LNCAP (cell line): ENCODE data around the gene POLR1D.
A peak's percentile ranks its signal among the peaks of the same experiment; 100 is the strongest.

Source experiments
- CTCF ChIP-seq: fragments of 450-650 bp; IDR thresholded peaks from 2 replicates; pipeline ENCODE4 v1.5.1; 2017; ENCODE audit warnings: mild to moderate bottlenecking

POLR1D gene

GRCh38 chr13:27658546-27658945 is 36.9 kb downstream of the POLR1D start:
- TF ChIP-seq CTCF = no peak

- TF ChIP-seq CTCF = no peak
These were observed 37.6 kb downstream of the POLR1D start for GRCh38 chr13:27659145-27659865.

- TF ChIP-seq CTCF = no peak
These were observed 38.8 kb downstream of the POLR1D start for GRCh38 chr13:27660511-27660910.

GRCh38 chr13:27661017-27661416 is 39.3 kb downstream of the POLR1D start:
- TF ChIP-seq CTCF = no peak

- TF ChIP-seq CTCF = no peak
These were observed 41.2 kb downstream of the POLR1D start for GRCh38 chr13:27662738-27663470.

- TF ChIP-seq CTCF = no peak
These were observed 42.3 kb downstream of the POLR1D start for GRCh38 chr13:27663947-27664346.

- TF ChIP-seq CTCF = peak; percentile 22; the same call in 1 of the 2 replicates
These were observed 43.6 kb downstream of the POLR1D start for GRCh38 chr13:27665333-27665732.
